NCI-H1105 treated with DMSO at 0.1 percent for 48 hours (cell line): ENCODE data around the gene EXOSC7.
A peak's percentile ranks its signal among the peaks of the same experiment; 100 is the strongest.

ENCODE experiments used
- DNase-seq: peaks from one replicate; lab custom pipeline; 2025; lab: John Stamatoyannopoulos, UW

The EXOSC7 gene

GRCh38 chr3:44993471-44994205, 17.6 kb downstream of the EXOSC7 start:
- no peak for DNase-seq

GRCh38 chr3:44995142-44995770, 19.2 kb downstream of the EXOSC7 start:
- peak; percentile 63 for DNase-seq

GRCh38 chr3:44996556-44996969, 20.5 kb downstream of the EXOSC7 start:
- no peak for DNase-seq

GRCh38 chr3:44999782-45000181, 23.7 kb downstream of the EXOSC7 start:
- peak; percentile 24 for DNase-seq

- DNase-seq: no peak
Measured at GRCh38 chr3:45000823-45001222, 24.8 kb downstream of the EXOSC7 start.

- DNase-seq: no peak
Measured at GRCh38 chr3:45001738-45002137, 25.7 kb downstream of the EXOSC7 start.

- no peak for DNase-seq
Measured at GRCh38 chr3:45002139-45002660, 26.2 kb downstream of the EXOSC7 start.

- DNase-seq: no peak
Measured at GRCh38 chr3:45002720-45003119, 26.7 kb downstream of the EXOSC7 start.

- DNase-seq: no peak
Measured at GRCh38 chr3:45003406-45003805, 27.4 kb downstream of the EXOSC7 start.

- DNase-seq: no peak
Measured at GRCh38 chr3:45003859-45004258, 27.8 kb downstream of the EXOSC7 start.

GRCh38 chr3:45007091-45007490, 31.0 kb downstream of the EXOSC7 start:
- DNase-seq: no peak

- no peak for DNase-seq
Measured at GRCh38 chr3:45008117-45008516, 32.1 kb downstream of the EXOSC7 start.

- no peak for DNase-seq
Measured at GRCh38 chr3:45009868-45010267, 33.8 kb downstream of the EXOSC7 start.

- no peak for DNase-seq
Measured at GRCh38 chr3:45010811-45011333, 34.8 kb downstream of the EXOSC7 start.

- DNase-seq: no peak
Measured at GRCh38 chr3:45011756-45012508, 35.9 kb downstream of the EXOSC7 start.

GRCh38 chr3:45012577-45012976, 36.5 kb downstream of the EXOSC7 start:
- no peak for DNase-seq

- DNase-seq: no peak
Measured at GRCh38 chr3:45016916-45017315, 40.9 kb downstream of the EXOSC7 start.

GRCh38 chr3:45017821-45018220, 41.8 kb downstream of the EXOSC7 start:
- DNase-seq: no peak

- no peak for DNase-seq
Measured at GRCh38 chr3:45020534-45020933, 44.5 kb downstream of the EXOSC7 start.

GRCh38 chr3:45021524-45022297, 45.7 kb downstream of the EXOSC7 start:
- no peak for DNase-seq

GRCh38 chr3:45023675-45024074, 47.6 kb downstream of the EXOSC7 start:
- DNase-seq: no peak
